HG03558 (cell line): Measurements from ENCODE around the gene KRTAP6-3.

Experiments used
- ATAC-seq: cut with Tn5 transposase; IDR thresholded peaks from one replicate; pipeline ENCODE4 v1.9.1; 2021; ENCODE audit warnings: moderate number of reproducible peaks; ENCODE audit not compliant: unreplicated experiment; ENCODE audit errors: extremely low read depth

The KRTAP6-3 gene

DNA sequence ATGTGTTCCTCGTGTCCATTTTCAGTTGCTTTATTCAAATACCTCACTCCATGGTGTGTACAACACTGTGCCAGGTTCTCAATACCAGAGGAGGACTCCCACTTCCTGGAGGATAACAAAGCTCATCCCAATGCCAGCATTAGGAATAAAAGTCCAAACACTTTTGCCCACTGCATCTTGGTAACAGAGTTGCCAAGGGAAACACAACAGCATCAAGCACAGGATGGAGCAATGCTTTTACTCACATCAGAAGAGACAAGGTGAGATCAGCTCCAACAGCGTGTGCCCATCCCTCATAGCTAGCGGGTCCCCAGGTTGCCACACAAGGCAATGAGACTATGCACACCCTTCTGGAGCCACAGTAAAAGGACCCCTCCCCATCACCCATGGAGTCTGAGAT lies 31.1 kb downstream of the KRTAP6-3 start:
- ATAC-seq, result no peak

DNA sequence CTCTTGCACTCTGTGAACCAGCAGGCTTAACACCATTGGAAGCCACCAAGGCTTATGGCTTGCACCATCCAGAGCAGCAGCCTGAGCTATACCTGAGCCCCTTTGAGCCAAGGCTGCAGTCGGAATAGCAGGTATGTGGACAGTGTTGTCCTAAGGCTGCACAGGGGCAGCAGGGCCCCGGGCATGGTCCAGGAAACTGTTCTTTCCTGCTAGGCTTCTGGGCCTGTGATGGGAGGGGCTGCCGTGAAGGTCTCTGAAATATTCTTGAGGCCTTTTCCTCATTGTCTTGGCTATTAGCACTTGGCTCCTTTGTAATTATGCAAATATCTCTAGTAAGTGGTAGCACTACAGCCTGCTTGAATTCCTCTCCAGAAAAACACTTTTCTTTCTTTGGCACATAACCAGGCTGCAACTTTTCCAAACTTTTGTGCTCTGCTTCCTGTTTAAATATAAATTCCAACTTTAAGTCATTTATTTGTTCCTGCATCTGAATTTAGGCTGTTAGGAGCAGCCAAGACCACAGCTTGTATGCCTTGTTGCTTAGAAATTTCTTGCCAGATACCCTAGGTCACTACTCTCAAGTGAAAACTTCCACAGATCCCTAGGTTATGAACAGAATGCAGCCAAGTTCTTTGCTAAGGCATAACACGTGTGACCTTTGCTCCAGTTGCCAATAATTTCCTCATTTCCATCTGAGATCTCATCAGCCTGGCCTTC lies 33.4 kb downstream of the KRTAP6-3 start:
- no peak for ATAC-seq

DNA sequence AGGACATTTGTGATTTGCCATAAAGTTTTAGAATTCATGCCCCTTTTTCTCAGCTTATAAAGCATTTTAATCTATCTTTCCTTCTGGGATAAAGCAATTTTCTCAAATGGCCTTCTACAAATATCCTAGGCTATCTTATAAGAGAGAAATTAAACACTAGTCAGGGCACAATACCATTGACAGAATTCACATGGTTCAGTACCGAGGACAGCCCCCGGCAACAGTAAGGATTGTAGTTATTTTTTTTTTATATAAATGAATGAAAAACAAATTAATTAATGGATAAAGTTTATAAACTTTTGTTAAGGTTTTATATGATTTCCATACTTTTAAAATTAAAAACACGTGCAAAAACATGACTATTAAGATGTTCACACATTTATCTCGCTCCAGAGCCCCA lies 35.9 kb downstream of the KRTAP6-3 start:
- ATAC-seq, result no peak

DNA sequence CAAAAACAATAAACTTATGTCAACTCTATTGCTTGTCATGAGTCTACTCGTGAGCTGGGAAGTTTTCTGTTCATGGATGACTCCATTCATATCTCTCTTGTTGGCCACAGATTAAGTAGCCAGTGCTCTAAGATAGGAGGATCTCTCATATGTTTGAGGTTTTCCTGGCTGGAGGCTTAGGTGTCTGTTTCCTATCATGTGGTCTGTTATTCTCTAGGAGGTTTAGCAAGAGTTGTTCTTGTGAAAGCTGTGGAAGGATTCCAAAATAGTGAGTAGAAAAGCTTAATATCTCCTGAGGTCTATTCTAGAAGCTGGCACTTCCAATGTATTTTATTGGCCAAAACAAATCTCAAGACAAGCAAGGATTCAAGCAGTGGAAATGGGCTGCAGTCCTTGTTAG lies 37.0 kb downstream of the KRTAP6-3 start:
- no peak for ATAC-seq

DNA sequence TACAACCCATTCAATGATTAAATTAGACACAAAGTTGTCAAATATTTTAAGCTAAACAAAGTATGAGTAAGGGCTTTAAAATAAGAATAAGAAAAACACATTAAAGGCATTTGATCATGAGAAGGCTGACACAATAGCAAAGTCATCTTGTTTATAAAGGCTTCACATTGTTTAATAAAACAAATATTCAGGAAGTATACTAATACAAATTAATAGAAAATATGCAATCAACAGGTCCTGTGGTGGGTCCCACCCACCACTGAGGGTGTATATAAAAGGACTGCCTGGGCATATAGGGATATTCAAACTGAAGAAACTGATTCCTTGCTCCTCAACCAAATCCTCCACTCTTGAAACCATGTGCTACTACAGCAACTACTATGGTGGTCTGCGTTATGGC lies 42.7 kb downstream of the KRTAP6-3 start, which contains the start of gene KRTAP20-2:
Gene KRTAP20-2, plus strand, starts transcription at position 301 of the 400 bp plus-strand sequence. Its CDS starts 58 bp downstream, at position 359.
- no peak for ATAC-seq

DNA sequence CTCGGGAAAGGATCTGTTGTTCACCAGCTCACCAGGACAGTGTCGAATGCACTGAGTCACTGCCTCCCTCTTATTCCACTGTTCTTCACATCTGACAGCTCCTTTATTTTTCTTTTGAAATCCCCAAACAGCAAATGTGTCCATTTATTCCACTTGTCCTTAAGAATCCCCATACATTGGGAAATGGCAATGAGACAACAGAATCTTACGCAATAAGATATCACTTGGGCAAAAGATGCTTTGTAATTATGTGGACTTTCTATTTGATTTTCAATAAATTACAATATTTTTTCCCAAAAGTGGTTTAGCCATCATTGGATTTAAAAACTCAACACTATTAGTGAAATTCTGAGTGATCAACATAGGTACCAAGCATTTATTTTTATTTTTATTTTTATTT lies 46.4 kb downstream of the KRTAP6-3 start:
- no peak for ATAC-seq

DNA sequence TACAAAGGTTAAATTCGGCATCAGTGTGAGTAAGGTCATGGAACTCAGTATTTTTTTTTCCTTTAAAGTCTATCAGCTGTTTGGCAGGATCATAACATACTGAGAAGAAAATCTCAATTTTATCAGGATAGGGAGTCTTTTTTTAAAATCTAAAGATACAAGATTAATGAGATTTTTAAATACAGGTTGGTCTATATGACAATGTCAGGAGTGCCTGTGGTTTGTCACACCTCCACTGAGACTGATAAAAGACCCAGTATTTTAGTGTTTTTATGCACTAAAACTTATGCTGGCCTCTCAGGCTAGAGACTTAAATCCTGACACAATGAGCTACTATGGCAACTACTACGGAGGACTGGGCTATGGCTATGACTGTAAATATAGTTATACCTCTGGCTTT lies 50.3 kb downstream of the KRTAP6-3 start, which contains the start of gene KRTAP20-3:
Gene KRTAP20-3, plus strand, starts transcription at position 301 of the 400 bp plus-strand sequence.
- ATAC-seq, result no peak
